ENCODE measurements around the gene PIK3R5. TPM values are rescaled to one million over a fixed set of nuclear protein-coding genes. Genes with fewer than 3 reads are reported as not detected.

The PIK3R5 gene
- total RNA-seq, 2 experiments from 2014 or later = 153 to 159 TPM

- intact Hi-C loops (cut with DNase I, micrococcal nuclease) = no loop called here
Observed at GRCh38 chr17:9009737-9010136, 44.2 kb upstream of the PIK3R5 start.

DNA sequence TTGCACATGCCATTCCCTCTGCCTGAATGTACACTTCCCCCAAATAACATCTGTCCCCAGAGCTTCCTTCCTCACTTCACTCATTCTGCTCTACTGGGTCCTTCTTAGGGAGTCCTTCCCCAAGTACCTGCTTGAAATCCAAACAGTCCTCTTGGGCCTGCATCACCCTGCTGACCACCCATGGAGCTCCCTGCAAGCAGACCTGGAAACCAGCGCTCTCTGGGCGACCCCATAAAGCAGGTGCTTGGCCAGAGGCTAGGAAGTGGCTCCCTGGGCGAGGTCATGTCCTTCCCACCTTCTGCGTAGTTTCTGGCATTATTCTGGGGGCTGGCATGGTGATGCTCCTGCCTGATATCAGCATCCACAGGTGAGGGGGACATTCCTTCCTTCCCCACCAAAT lies 43.6 kb upstream of the PIK3R5 start:
- H3K9me3 ChIP-seq (ENCODE audit: control insufficient read depth in 1 of 2, insufficient read depth in 1 of 2, low read length in 2 of 2) = peaks cover 0 to 23% of the 10 kb centered on the region in 2 experiments
- Mint-ChIP-seq H3K9me3 (no peaks in the 10 kb centered on the region), H3K4me1 (ENCODE audit: low read depth) (peaks cover 5% of the 10 kb centered on the region), H3K27ac (no peak overlapping the region), H3K4me3 (no peak overlapping the region), H3K36me3 (ENCODE audit: low read depth) (no peaks in the 10 kb centered on the region), H3K27me3 (peaks cover 85% of the 10 kb centered on the region)
- DNase-seq = no peak
- ChIA-PET CTCF (interaction anchor here (2.0 kb wide), 1 partner anchor 11 kb away, joined by 9 read pairs; no protein-coding TSS in a partner anchor), POLR2A (no interaction called here)
- H3K4me3 ChIP-seq (ENCODE audit: low read length) = no peak overlapping the region
- no peaks in the 10 kb centered on the region for H3K36me3 ChIP-seq (ENCODE audit: insufficient read depth, low read length)
- ATAC-seq (ENCODE audit: poor library complexity) = no peak
- peaks cover 29 to 52% of the 10 kb centered on the region in 2 experiments for H3K27me3 ChIP-seq (ENCODE audit: control insufficient read depth in 1 of 2, insufficient read depth in 2 of 2, low read length in 2 of 2)
- no peak overlapping the region for H3K27ac ChIP-seq (ENCODE audit: low read depth in 1 of 2, low read length in 2 of 2)
- H3K4me1 ChIP-seq (ENCODE audit: insufficient read depth, low read length) = peaks cover 5% of the 10 kb centered on the region
- no peak for TF ChIP-seq CTCF (IDR thresholded peaks at IDR 0.05)
- intact Hi-C loops (cut with DNase I, micrococcal nuclease) = no loop called here

More at GRCh38 chr17:9009737-9010136, 44.2 kb upstream of the PIK3R5 start:
- H3K4me1 Mint-ChIP-seq (ENCODE audit: low read depth) = peaks cover 5% of the 10 kb centered on the region
- no peaks in the 10 kb centered on the region for H3K4me1 ChIP-seq (ENCODE audit: insufficient read depth, low read length)
- no peak overlapping the region for H3K27ac Mint-ChIP-seq
- H3K36me3 ChIP-seq (ENCODE audit: insufficient read depth, low read length) = no peaks in the 10 kb centered on the region
- ATAC-seq (ENCODE audit: poor library complexity) = no peak
- ChIA-PET CTCF (no interaction called here), POLR2A (no interaction called here)
- TF ChIP-seq CTCF (IDR thresholded peaks at IDR 0.05) = no peak
- no peak overlapping the region for H3K4me3 Mint-ChIP-seq
- DNase-seq = no peak
- no peaks in the 10 kb centered on the region for H3K36me3 Mint-ChIP-seq (ENCODE audit: low read depth)
- H3K27me3 ChIP-seq (ENCODE audit: control insufficient read depth in 1 of 2, insufficient read depth in 2 of 2, low read length in 2 of 2) = peaks cover 23 to 46% of the 10 kb centered on the region in 2 experiments
- H3K27me3 Mint-ChIP-seq = peaks cover 83% of the 10 kb centered on the region
- peaks cover 0 to 17% of the 10 kb centered on the region in 2 experiments for H3K9me3 ChIP-seq (ENCODE audit: control insufficient read depth in 1 of 2, insufficient read depth in 1 of 2, low read length in 2 of 2)
- H3K27ac ChIP-seq (ENCODE audit: low read depth in 1 of 2, low read length in 2 of 2) = no peak overlapping the region
- no peaks in the 10 kb centered on the region for H3K9me3 Mint-ChIP-seq
- H3K4me3 ChIP-seq (ENCODE audit: low read length) = no peak overlapping the region

GRCh38 chr17:9007052-9007714 lies 41.7 kb upstream of the PIK3R5 start:
- intact Hi-C loops (cut with DNase I, micrococcal nuclease) = no loop called here
- Histone ChIP-seq H3K4me3 (ENCODE audit: low read length) (no peak overlapping the region), H3K36me3 (ENCODE audit: insufficient read depth, low read length) (no peaks in the 10 kb centered on the region), H3K27me3 (ENCODE audit: control insufficient read depth in 1 of 2, insufficient read depth in 2 of 2, low read length in 2 of 2) (peaks cover 39 to 68% of the 10 kb centered on the region in 2 experiments), H3K27ac (ENCODE audit: low read depth in 1 of 2, low read length in 2 of 2) (no peak overlapping the region), H3K4me1 (ENCODE audit: insufficient read depth, low read length) (peaks cover 19% of the 10 kb centered on the region), H3K9me3 (ENCODE audit: control insufficient read depth in 1 of 2, insufficient read depth in 1 of 2, low read length in 2 of 2) (peaks cover 0 to 29% of the 10 kb centered on the region in 2 experiments)
- Mint-ChIP-seq H3K27me3 (peaks cover 79% of the 10 kb centered on the region), H3K27ac (no peak overlapping the region), H3K4me1 (ENCODE audit: low read depth) (peaks cover 10% of the 10 kb centered on the region), H3K4me3 (no peak overlapping the region), H3K9me3 (no peaks in the 10 kb centered on the region), H3K36me3 (ENCODE audit: low read depth) (no peaks in the 10 kb centered on the region)
- CTCF ChIA-PET = interaction anchor here (2.0 kb wide), 1 partner anchor 9 kb away, joined by 9 read pairs; no protein-coding TSS in a partner anchor
- TF ChIP-seq CTCF (IDR thresholded peaks at IDR 0.05) = peak; percentile 28
- no peak for DNase-seq
- POLR2A ChIA-PET = no interaction called here
- no peak for ATAC-seq (ENCODE audit: poor library complexity)

Data from CD4-positive, alpha-beta T cell (primary cell).